GM21723 (cell line): Measurements from ENCODE around the gene FAM187B.
A peak's percentile ranks its signal among the peaks of the same experiment; 100 is the strongest.
"Not testable (repeated sequence)": the region's sequence is repeated elsewhere in the genome, so short reads cannot be mapped to it uniquely, and the experiment has no call there.

Experiments used
- ATAC-seq: cut with Tn5 transposase; IDR thresholded peaks from one replicate; pipeline ENCODE4 v1.9.1; 2021; ENCODE audit warnings: mild to moderate bottlenecking, moderate library complexity; ENCODE audit not compliant: unreplicated experiment

Gene FAM187B

DNA sequence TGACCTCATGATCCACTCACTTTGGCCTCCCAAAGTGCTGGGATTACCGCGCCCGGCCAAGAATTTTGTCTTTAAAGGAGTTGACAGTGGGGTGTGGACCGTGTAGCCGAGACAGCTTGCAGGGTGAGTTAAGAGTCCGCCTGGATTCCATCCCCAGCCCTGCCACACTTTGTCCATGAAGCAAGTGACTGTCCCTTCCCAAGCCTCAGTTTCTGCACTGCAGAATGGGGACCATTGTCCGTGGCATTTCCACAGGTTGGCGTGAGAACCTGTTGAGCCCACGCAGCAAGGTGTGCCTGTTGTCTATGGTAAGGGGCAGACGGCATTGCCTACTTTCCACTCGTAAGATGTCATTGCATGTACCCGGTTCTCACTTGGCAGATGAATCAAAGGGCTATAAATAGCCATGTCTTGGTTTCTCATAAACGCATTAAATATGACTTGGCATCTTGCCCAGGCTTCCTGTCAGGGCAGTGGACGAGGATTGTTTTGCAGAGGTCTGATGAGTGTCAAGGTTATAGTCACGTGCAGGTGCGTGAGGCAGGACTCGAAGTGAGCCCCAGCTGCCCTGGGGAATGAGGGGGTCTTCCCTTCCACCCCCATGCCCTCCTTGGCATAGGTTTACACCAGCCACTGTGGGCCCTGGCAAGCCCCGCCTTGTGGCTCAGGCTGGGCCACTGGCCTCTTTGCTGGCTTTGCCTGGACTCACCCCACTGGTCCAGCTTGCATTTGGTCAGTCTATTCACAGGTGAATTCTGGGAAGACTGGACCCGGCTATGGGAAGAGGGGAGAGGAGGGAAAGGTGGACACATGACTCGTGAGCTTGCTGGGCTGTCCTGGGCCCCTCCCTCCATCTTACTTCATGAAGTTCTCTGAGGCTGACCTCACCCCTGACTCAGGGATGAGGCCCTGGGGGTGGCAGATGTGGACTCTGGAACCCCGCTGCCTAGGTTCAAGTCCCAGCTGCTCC is 14.6 kb downstream of the FAM187B start:
- no peak for ATAC-seq

DNA sequence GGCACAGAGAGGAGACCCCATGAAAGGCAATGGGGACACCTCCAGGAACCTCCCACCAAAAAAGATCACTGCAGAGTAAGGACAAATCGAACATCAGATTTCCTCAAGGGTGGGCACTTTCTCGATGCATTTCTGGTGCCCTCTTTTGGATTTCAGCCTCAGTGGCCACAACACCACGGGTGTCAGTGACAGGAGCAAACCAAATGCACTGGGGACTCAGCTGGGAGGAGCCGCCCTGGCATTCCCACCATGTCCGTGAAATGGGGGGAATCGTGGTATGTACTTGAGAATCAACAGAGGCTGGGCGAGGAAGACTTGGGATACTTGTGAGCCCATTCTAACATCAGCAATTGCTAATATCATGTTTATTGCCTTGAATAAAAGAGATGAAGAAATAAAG is 16.3 kb downstream of the FAM187B start:
- no peak for ATAC-seq

DNA sequence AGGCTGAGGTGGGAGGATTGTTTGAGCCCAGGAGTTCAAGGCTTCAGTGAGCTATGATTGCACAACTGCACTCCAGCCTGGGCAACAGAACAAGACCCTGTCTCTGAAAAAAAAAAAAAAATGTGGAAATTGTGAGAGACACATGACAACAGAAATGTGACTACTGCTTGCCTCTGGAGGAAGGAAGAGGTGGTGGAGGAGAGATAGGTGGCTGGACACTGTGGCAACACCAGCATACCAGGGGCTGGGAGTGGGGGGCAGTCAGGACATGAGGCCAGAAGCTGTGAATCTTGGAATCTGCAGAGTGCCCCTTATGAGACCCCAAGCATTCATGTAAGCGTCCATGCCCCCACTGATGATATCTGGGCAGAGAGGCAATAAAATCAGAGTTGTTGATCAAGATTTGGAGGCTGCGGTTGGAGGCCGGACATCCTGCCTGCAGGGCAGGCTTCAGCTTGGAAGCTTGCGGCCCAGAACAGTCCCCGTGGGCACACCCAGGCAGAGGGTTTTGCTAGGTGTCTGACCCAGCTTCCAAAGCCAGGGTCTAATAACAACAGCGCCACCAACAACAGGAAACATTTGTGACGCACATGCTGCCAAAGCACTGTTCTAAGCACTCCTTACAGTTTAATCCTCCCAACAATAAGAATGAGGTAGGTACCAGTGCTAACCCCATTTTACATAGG is 16.9 kb downstream of the FAM187B start:
- ATAC-seq, result no peak

DNA sequence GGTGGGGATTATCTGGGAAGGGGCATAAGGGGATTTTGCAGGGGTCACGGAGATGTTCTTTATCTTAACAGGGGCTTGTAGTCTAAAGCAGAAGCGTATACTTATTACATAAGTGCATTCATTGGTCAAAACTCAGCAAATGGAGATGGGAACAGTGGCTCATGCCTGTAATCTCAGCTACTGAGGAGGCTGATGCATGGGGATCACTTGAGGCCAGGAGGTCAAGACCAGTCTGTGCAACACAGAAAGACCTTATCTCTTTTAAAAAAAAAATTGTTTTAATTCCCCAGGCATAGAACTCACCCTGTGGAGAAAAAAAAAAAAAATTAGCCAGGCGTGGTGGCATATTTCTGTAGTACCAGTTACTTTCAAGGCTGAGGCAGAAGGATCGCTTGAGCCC is 18.9 kb downstream of the FAM187B start:
- ATAC-seq, result no peak

DNA sequence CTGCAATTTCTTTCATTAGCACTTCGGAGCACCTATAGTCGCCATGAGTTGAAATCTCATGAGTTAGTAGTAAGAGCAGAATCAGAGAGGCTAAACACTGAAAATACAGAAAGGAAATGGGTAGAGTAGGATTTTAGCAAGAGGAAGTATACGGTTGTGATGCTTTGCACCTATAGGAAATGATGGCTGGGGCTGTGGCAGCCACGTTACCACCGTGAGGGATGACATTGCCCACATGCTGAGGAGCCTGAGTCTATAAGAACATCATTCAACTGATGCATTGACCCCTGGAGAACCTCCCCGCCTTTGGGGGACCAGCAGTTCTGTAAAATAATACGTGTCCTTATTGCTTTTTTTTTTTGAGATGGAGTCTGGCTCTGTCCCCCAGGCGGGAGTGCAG is 20.4 kb downstream of the FAM187B start:
- no peak for ATAC-seq

DNA sequence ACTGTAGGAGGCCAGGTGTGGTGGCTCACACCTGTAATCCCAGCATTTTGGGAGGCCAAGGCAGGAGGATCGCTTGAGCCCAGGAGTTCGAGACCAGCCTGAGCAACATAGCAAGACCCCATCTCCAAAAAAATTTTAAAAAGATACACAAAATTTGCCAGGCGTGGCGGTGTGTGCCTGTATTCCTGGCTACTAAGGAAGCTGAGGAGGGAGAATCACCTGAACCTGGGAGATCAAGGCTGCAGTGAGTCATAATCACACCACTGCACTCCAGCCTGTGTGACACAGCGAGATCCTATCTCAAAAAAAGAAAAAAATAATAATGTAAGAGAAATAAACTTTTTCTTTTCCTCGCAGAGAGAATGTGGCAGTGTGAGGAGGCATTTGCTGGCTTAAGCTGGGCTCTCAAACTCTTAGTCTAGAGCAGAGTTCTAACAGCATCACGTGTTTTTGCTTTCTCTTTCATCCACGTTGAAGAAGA is 21.1 kb downstream of the FAM187B start:
- no peak for ATAC-seq

DNA sequence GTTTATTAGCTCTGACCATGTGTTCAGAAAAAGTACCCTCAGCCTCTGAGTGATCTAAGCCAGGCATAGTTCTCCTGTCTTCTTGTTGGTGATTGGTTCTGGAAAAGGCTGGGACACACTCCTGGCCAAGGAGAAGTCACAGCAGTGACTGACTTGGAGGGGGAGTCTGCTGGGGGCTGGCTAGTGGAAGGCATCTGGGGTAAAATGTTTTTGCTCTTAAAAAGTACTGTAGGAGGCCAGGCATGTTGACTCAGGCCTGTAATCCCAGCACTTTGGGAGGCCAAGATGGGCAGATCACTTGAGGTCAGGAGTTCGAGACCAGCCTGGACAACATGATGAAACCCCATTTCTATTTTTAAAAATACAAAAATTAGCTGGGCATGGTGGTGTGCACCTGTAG is 21.7 kb downstream of the FAM187B start:
- ATAC-seq, result no peak

DNA sequence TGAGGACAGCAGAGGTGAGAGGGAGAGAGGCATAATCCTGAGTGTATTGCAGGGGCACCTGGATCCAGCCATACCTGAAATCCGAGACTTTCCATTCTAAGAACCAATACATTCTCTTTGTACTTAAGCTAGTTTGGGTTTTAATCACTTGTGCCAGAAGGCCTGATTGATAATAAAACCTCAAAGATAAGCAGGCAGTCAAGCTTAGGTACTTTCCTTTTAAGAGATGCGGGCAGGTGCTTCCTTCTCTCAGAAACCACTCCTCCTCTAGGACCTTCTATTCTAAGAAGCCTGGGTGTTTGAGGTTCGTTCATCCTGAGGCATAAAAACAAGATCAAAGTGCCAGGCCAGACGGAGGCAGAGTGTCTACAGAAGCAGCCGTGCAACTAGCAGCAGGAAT is 22.2 kb downstream of the FAM187B start:
- ATAC-seq, result no peak

DNA sequence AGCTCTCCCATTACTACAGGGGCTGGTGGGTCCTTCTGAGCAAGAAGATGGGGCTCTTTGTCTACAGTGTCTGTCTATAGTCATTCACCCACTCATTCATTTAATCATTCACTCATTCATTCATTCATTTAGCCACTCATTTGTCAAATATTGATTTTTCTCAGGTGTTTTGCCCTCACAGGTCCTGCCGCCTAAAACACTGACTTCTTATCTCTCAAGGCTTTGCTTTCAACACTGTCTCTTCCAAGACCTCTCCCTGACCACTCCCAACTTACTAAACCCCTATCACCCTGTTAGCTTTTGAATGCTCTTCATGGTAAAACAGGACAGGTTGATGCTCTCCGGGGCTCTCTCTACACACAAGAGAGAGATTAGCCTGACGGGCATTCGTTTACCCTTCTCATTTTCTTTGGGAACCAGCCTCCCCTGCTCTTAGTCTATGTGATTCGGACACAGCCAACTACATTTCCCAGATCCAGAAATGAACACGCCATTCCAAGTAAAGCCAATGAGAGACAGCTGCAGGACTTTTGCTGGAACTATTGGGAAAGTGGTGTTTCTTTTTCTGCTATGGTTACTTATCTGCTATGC is 22.7 kb downstream of the FAM187B start:
- peak; percentile 20 for ATAC-seq

DNA sequence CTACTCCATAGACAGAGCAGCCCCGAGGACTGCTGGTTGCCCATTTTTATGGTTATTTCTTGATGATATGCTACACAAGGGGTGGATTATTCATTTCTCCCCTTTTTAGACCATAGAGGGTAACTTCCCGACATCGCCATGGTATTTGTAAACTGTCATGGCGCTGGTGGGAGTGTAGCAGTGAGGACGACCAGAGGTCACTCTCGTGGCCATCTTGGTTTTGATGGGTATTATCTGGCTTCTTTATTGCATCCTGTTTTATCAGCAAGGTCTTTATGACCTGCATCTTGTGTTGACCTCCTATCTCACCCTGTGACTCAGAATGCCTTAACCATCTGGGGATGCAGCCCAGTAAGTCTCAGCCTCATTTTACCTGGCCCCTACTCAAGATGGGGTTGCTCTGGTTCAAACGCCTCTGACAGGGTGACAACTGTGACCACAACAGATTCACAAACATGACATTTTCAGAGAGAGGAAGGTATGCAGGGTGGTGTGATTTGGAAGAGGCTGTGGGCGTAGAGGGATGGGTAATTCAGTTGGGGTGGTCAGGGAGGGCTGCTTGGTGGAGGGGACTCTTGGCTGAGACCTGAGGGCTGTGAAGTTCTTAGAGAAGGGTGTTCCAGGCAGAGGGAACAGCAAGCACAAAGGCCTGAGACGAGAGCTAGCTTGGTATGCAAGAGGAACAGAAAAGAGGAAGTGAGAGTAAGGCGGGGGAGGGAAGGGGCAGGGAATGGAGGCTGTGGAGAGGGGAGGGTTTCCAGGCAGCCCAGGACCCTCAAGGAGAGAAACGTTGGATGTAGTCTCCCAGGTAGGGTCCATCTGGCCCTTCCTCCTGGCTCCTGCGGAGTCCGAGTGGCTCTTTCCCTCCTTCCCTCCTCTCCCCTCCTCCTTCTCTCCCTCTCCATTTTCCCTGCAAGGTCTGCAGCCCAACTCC is 23.5 kb downstream of the FAM187B start:
- ATAC-seq, result peak; percentile 73

DNA sequence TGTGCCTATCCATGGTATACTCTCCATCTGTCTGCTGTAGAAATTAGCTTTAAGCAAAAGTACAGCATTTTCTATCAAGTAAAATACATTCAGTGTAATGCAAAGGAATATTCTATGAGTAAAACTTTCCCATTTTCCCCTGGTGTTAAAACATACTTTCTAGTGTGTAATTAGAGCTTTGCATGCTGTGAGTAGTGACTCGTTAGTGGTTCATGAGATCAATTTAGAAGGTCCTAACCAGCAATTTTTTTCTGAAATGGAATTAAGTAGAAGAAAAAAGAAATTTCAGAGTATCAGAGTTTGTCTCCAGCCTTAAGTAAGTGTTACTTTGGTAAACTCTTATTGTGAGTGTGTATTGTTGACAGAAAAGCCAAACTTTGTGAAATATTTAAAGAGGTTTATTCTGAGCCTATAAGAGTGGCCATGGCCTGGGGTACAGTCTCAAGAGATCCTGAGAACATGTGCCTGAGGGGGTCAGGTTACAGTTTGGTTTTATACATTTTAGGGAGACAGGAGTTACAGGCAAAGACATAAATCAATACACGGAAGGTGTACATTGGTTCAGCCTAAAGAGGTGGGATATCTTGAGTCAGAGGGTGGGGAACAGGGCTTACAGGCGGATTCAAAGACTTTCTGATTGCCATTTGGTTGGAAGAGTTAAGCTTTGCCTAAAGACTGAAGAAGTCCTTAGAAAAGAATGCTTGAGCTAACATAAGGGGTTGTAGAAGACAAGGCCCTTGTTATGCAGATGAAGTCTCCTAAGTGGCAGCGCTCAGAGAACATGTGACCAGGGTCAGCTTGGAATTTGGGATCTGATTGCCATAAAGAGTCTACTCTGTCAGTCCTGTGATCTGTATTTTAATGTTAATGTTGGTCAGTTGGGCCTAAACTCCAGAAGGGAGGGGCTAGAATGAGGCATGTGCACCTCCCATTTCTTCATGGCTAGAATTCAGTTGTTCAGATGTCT is 25.5 kb downstream of the FAM187B start:
- ATAC-seq, result no peak

DNA sequence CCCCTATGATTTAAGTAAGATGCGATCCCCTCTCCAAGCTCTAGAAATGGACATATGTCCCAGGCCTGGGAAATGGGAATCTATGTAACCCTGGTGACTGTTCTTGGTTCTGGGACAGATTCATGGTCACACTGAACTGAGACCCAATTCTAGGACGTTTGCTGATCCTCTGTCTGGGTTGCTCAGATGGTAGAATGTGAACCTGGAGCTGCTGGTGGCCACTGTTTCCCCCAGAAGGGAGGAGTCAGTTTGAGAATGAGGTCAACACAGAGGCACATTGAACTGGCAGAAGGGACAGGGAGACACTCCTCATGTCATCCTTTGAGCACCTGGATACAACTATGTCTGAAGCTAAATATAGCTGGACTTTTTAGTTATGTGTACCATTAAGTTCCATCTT is 29.1 kb downstream of the FAM187B start:
- no peak for ATAC-seq

DNA sequence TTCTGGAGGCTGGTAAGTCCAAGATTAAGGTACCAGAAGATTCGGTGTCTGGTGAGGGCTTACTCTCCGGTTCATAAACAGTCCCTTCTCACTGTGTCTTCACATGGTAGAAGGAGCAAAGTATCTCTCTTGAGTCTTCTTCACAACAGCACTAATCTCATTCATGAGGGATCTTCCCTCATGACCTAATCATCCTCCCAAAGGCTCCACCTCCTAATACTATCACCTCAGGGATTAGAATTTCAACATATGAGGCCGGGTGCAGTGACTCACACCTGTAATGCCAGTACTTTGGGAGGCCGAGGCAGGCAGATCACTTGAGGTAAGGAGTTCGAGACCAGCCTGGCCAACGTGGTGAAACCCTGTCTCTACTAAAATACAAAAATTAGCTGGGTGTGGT is 31.7 kb downstream of the FAM187B start:
- not testable (repeated sequence) for ATAC-seq

DNA sequence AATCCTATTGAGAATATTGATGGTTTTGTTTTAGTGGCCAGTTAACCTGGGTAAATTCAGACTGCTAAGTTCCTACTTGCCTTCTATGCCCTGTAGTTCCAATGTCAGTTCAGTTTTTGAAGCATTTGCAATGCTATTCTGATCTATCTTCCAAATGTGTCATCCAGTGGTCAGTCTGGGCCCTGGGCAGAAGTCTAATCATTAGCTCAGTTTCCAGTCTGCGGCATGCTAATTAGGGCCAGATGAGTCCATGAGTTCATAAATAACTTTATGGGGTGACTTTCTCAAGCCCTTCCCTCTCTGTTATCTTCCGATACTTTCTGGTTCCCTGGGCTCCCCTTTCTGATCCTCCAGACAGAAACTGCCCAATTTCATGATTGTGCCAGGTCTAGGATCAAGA is 32.7 kb downstream of the FAM187B start:
- no peak for ATAC-seq

DNA sequence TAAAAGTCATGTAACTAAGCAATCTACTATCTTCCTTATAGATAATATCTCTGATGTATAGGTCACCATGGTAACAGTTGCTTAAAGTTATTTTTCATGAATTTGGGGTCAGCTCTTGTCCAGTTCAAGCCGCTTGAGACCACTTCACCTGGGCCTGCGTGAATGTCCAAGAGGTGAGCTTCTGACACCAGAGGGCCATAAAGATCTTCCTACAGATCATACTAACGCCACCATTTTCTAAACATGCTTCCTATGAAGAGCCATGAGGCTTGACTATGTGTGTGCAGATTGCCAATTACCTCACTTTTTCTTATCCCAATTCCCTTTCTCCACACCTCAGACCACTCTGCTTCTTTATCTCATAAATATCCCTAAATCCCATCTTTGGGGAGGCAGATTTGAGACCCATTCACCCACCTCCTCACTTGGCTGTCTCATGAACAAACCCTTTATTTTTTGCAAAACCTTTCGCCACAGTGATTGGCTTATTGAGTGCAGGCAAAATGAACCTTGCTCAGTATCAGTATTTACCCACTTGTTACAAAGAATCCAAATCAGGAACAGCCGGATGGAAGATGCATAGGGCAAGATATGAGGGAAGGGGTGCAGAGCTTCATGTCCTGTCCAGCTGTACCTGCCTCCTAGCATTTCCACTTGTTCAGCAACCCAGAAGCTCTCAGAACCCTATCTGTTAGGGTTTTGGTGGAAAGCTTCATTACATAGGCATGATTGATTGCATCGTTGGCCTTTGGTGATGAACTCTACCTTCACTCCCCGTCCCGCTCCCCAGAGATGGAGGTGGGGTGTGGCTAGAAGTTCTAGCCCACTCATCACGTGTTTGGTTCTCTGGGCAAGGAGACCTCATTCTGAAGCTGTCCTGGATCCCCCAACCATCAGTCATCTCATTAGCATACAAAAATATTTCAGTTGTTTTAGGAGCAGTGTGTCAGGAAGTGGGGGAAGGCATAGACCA is 34.2 kb downstream of the FAM187B start:
- ATAC-seq, result no peak

DNA sequence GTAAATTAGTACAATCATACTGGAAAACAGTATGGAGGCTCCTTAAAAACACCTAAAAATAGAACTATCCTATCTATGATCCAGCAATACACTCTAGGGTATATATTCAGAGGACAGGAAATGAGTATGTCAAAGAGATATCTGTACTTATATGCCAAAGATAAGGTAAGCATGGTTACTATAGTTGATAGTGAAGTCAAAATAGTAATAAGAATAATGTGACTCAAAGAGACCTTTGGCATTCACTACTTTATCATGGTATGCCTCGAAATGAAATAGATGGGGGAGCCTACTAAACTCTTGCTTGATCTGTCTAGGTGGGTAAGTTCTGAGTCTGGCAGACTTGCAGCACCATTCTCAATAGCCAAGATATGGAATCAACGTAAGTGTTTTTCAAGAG is 43.7 kb downstream of the FAM187B start:
- no peak for ATAC-seq

DNA sequence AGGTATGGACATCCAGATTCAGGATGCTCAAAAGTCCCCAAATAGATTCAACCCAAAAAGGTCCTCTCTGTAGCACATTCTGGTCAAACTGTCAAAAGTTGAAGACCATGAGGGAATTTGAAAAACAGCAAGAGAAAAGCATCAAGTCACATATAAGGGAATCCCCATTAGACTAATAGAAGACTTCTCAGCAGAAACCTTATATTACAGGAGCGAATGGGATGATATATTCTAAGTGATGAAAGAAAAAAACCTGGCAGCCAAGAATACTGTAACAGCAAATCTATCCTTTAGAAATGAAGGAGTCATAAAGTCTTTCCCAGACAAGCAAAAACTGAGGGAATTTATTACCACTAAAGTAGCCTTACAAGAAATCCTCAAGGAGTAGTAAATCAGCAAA is 44.3 kb downstream of the FAM187B start:
- no peak for ATAC-seq

DNA sequence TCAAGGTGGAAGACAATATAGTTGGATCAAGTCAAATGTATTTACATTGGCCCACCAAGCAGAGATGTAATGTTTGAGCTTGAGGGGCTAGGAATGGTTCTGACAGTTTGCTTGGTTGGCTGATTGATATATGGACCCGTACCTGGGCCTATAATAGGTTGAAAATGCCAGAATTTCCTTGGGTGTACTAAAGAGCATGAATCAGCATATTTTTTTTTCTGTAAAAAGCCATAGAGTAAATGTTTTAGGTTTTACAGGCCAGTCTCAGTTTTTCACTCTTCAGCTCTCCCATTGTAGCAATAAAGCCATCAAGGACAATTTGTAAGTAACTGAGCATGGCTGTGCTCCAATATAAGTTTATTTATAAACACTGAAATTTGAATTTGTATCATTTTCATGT is 47.2 kb downstream of the FAM187B start:
- no peak for ATAC-seq
